ENCODE measurements around the gene MEX3A.
"Not testable (repeated sequence)": the region's sequence is repeated elsewhere in the genome, so short reads cannot be mapped to it uniquely, and the experiment has no call there.

Gene MEX3A

DNA sequence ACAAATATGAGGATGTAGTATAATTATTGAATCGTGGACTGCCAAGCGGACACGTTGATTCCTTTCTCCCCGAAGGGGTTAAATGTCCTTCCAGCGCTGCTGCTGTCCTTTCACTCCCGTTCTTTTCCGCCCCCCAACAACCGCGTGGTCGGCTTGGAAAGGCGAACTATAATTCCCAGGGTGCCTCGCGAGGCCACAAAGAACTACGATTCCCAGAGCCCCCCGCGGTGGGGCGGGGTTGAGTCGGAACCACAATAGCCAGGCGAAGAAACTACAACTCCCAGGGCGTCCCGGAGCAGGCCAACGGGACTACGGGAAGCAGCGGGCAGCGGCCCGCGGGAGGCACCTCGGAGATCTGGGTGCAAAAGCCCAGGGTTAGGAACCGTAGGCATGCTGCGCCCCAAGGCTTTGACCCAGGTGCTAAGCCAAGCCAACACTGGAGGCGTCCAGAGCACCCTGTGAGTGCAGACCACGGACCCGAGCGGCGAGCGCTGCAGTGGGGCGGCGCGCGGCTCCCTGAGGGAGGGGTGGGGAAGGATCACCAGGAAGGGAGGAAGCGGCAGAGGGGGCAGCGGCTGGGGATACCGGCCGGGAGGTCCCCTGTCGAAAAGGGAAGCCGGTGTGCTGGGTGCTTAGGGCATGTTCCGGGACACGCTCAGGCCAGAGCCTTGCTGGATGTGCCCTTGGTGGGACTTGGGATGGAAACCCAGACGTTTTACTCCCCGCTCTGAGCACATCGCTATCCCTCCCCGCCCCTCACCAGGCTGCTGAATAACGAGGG, 27.6 kb downstream of the MEX3A start, which contains the start of gene LAMTOR2:
Gene LAMTOR2, plus strand, starts transcription at position 283 of the 781 bp plus-strand sequence. Its CDS starts 108 bp downstream, at position 391.
- peak; percentile 93 for DNase-seq

DNA sequence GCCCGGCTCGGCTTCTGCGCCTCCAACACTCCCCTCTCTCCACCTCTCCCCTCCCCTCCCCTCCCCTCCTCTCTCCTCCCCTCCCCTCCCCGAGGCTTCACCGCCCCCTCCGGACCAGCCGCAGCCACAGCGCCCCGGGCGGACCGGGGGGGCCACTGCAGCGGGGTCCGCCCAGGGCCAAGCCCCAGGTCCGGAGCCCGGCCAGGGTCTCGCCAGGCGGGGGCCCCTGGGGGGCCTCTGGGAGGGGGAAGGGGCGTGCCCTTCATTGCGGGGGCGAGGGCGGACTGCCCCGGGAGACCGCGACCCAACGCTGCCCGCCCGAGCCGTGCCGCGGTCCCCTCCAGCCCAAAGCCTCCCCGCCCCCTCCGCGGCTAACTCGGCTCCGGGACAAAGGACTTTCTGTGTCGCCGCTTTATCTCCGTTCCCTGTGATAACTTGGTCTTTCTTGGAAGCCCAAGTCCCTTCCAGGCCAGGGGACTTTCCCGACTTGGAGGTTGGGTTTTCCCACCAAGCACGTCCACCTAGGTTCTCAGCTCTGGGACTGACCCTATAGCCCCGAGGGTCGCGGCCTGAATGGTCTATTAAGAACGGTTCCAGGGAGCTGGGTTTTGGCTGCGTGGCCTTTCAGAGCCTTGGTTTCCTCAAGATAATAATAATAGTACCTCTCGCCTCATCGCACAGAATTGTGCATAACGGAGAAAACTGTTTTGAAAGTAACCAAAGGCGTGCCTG, 28.3 kb downstream of the MEX3A start, which contains the start of gene UBQLN4:
Gene UBQLN4, minus strand, starts transcription at position 31 of the 732 bp plus-strand sequence. CDS start 97 bp downstream, outside the sequence.
- peak; percentile 73 for DNase-seq

DNA sequence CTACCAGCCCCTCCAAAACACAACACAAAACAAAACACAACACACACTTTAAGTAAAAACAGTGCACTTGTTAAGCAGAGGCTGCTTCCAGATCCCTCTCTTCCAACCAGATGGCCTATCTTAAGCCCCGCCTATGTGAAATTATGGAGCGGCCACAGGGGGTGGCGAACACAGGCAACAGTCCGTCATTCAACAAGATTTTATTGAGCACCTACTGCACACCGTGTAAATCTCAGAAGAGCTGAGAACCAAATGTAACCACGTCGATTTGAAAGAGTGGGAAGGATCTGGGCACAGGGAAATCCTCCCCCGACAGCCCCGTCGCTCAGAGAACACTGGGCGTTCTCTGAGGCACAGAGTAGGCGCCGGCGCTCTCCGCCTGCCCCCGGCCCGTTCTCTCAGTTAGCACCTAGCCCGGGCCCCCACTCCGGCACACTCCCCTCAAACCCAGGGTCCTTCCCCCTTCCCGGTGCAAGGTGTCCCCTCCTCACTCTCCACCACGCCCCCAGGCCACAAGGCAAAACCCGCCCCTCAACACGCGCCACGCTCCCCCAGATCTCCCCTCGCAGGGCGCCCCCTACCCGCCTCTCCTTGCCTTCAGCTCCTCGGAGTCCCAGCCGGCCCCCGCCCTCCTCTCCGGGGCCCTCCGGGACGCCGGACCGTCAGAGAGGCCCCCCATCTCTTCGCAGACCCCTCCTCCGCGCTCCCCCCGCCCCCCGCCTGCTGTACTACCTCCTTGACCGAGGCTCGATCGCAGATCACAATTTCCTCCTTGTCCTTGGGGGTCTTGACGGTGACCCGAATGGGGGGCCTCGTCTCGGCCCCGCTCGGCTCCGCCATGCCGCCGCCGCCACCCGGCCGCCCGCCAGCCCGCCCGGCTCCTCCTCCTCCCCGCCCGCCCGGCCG, 29.1 kb downstream of the MEX3A start:
- no peak for DNase-seq

DNA sequence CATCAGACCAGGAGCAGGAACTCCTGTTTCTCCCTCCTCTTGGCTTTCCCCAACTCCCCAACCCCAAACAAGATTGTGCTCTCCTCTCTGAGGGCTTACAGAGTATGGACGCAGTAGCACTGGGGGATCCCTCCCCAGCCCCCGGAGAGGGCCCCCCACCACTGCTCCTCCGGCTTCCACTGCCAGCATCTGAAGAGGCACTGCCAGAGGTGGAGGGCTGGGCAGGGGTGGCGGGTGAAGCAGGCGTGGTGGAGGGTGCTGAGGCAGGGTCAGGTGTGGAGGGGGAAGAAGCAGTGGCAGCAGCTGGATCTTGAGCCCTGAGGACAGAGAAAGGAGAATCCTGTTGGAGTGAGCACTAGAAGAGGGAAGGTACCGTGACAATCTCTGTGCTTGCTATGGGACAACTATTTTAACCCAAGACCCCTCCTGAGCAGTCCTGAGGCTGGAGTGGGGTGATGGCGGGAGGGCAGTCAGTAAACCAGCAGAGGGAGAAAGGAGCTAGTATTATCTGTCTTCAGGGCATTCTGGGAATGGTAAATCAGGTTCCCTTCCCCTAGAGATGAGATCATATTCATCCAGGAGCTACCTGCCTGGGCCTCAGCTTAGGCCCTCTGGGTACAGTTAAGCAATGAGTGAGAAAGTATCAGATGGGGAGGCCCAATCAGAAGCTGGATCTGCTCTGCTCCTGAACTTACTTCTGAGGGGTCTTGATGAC, 31.1 kb downstream of the MEX3A start:
- DNase-seq, result no peak

DNA sequence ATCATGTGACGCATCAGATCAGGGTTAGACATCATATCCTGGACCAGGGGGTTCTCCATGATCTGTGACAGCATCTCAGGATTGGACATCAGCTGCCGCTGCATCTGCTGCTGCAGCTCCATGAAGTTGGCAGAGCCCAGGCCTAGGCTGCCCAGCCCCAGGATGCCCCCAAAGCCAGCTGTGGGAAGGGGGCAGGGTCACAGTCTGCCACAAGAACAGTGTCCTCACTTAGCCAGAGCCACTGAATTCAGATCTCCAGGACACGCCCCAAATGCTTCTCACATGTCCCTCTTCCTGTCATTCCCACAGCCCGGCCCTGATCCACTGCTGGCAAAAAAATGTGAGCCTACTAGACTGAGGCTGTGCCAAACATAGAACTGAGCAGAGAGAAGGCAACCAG, 31.9 kb downstream of the MEX3A start:
- DNase-seq, result no peak

DNA sequence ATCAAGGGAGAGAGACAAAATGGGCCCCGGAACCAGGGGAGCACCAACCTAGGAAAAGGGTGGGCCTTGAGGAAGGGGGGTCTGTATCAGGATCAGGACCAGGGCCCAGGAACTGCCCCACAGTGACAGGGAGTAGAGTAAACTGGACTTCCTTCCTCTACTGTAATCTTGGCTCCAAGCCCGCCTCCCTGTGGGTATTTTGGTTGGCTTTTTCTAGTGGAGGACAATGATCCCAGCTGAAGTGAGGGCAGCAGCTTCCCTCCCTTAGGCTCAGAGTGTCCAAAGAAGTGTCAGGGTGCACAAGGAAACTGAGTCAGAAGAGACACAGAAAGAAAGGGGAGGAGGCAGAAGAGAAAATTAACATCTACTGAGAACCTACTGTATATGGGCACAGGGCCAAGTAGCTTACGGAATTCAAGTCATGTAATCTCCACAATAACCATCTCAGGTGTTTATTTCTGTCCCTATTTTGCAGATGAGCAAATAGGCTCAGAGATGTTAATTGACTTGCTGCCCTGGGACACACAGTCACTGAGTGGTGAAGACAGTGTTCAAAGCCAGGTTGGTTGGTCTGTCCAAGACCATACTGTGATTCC, 33.5 kb downstream of the MEX3A start:
- DNase-seq, result no peak

DNA sequence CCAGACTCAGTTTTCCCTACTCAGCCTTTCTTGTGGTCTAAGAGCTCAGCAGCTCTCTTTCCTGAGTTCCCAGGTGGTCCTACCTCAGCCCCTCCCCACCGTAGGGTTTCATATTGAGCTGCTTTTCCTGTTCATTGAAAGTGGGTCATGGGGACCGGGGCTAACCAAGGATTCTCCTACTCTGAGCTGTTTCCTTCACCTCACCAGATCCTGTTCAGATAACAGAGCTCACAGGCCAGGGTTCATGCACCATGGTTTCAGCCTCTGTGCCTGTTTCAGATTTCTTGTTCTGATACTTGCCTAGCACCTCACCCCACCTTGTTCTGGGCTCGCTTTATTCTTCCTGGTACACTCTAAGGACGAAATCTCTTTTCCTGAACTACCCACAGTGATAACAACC, 37.2 kb downstream of the MEX3A start:
- no peak for DNase-seq

DNA sequence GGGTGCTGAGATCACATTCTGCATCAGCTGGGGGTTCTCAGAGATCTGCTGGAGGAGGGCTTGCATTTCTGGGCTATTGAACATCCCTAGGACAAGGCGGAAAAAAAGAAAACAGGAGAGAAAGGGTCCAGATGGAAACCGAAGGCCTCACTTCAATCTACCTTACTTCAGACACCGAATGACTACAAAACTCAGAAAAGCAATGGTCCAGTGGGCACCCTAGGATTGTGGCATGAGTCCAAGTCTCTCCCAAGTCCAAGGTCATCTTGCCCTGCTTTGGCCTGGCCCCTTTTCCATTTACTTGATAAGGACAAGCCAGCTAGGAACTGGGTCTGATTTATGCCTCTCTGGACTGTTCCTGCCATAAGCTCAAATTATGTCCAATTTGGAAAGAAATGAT, 39.4 kb downstream of the MEX3A start:
- no peak for DNase-seq

DNA sequence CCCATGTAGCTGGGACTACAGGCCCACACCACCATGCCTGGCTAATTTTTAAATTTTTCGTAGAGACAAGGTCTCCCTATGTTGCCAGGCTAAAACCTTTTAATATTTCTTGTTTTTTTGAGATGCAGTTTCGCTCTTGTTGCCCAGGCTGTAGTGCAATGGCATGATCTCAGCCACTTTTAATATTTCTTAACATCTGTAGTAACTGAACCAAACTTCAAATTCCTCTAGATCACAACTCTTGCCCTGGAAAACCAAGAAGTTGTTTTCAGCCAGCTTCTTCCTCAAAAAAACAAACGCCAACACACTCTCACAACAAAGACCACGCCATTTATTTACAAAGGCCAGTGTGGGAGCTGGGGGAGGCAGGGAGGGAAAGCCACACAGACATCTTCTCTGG, 47.3 kb downstream of the MEX3A start:
- not testable (repeated sequence) for DNase-seq

DNA sequence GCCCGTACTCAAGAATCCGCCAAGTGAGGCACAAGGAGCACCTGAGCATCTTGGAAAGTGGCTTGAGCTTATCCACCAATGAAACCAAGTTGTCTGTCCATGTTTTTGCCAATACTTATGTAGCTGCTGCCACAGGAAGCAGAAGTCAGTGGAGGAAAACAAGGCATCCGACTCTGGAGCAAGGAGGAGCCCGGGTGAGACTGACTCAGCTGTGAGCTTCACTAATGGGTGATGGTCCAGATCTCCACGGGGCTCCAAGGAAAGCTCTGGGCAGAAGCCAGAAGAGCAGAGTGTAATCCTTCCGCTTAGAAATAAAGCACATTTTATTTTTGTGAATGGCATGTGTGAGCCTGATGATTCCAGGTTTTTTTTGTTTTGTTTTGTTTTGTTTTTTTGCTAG, 49.3 kb downstream of the MEX3A start:
- DNase-seq, result no peak

DNA sequence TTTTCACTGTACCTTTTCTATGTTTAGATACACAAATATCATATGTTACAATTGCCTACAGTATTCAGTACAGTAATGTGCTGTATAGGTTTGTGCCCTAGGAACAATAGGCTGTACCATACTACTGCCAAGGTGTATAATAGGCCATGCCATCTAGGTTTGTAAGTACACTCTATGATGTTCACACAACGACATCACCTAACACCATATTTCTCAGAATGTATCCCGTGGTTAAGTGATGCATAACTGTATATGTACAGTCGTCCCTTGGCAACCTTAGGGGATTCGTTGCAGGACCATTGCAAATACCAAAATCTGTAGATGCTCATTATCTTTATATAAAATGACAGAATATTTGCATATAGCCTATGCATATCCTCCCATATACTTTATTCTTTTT, 55.7 kb downstream of the MEX3A start:
- no peak for DNase-seq

DNA sequence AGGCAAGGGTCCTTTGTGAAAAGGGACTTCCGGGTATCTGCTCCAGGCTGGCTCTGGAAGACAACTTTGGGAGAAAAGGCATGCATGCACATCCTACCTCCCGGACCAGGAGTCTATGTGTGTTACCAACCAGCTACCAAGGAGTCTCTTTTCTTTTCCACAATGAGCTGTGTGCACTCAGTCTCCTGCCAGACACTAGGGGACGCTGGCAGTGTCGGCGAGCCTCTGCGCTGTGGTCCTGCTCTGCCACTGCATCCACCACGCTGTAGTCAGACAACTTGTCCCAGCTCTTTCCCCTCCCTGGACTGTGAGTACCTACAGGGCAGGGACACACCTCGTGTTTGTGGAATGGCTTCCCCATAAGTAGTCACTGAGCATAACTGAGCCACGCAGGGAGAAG, 56.4 kb downstream of the MEX3A start:
- DNase-seq, result no peak

DNA sequence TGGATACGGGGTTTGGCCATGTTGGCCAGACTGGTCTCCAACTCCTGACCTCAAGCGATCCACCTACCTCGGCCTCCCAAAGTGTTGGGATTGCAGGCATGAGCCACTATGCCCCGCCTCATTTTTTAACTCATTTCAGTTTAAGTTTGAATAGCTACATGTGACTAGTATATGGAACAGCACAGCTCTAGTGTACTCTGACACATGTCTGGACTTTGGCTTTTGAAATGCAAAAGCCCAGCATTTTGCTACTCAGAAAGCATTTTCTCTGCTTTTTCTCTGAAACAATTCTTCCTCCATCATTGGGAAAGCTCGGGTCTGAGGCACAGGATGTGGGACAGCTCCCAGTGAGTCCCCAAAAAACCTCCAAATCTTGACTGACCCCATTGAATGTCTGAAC, 57.5 kb downstream of the MEX3A start:
- no peak for DNase-seq
